ENCODE data around the gene SUPT16H. TPM values are rescaled to one million over a fixed set of nuclear protein-coding genes. Genes with fewer than 3 reads are reported as not detected.

SUPT16H gene
- total and polyA plus RNA-seq, 11 donors, result 19.5 to 42.3 (median 29.6) TPM

- Histone ChIP-seq H3K36me3 (no peaks in the 10 kb centered on the region), H3K27ac (no peak overlapping the region), H3K4me3 (no peak overlapping the region), H3K9me3 (no peaks in the 10 kb centered on the region), H3K27me3 (no peaks in the 10 kb centered on the region), H3K4me1 (peaks cover 0 to 11% (median 0%) of the 10 kb centered on the region in 12 donors)
- ATAC-seq, result no peak
- intact Hi-C loops (cut with DNase I), result no loop called here
- no peak for DNase-seq
- 95 to 100% (median 97%) methylated on average over 2 of the region's 2 CpGs for WGBS, 4 donors
- TF ChIP-seq POLR2A (IDR thresholded peaks at IDR 0.05), result no peak
Observed at GRCh38 chr14:21320913-21321312, 62.9 kb downstream of the SUPT16H start.

GRCh38 chr14:21317398-21317797 is 66.4 kb downstream of the SUPT16H start:
- Histone ChIP-seq H3K4me3 (no peak overlapping the region), H3K27ac (no peak overlapping the region), H3K9me3 (no peaks in the 10 kb centered on the region), H3K27me3 (no peaks in the 10 kb centered on the region), H3K4me1 (peaks cover 0 to 11% (median 0%) of the 10 kb centered on the region in 12 donors), H3K36me3 (no peaks in the 10 kb centered on the region)
- no peak for DNase-seq
- TF ChIP-seq CTCF (IDR thresholded peaks at IDR 0.05), result no peak
- TF ChIP-seq POLR2A (IDR thresholded peaks at IDR 0.05), result no peak
- intact Hi-C loops (cut with DNase I), result no loop called here
- WGBS, 4 donors, result 41 to 62% (median 50%) methylated on average over 3 of the region's 3 CpGs
- ATAC-seq, result peak in 1 of 4 donors; percentile 49

DNA sequence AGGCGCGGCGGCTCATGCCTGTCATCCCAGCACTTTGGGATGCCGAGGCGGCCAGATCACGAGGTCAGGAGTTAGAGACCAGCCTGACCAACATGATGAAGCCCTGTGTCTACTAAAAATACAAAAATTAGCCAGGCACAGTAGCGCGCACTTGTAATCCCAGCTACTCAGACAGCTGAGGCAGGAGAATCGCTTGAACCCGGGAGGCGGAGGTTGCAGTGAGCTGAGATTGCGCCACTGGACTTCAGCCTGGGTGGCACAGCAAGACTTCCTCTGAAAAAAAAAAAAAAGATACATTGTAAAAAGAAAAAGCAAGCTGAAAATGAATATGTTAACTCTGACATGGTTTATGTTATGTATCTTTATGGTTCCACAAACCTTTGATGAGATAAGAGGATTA is 70.3 kb downstream of the SUPT16H start:
- no peak for DNase-seq
- WGBS, 4 donors, result 88 to 91% (median 90%) methylated on average over 12 of the region's 12 CpGs

GRCh38 chr14:21311614-21312013 is 72.2 kb downstream of the SUPT16H start:
- peaks cover 0 to 11% (median 0%) of the 10 kb centered on the region in 12 donors for H3K4me1 ChIP-seq
- TF ChIP-seq POLR2A (IDR thresholded peaks at IDR 0.05) (no peak), CTCF (IDR thresholded peaks at IDR 0.05) (no peak)
- 63 to 76% (median 67%) methylated on average over 2 of the region's 2 CpGs for WGBS, 4 donors
- no peak overlapping the region for H3K4me3 ChIP-seq
- DNase-seq (no peak), ATAC-seq (no peak)
- no peaks in the 10 kb centered on the region for H3K36me3 ChIP-seq
- H3K27ac ChIP-seq, result no peak overlapping the region
- no peaks in the 10 kb centered on the region for H3K9me3 ChIP-seq
- intact Hi-C loops (cut with DNase I), result no loop called here
- no peaks in the 10 kb centered on the region for H3K27me3 ChIP-seq

More for the DNA sequence above, 70.3 kb downstream of the SUPT16H start:
- H3K27me3 ChIP-seq, result no peaks in the 10 kb centered on the region
- no peak for ATAC-seq
- intact Hi-C loops (cut with DNase I), result no loop called here
- H3K27ac ChIP-seq, result no peak overlapping the region
- H3K36me3 ChIP-seq, result no peaks in the 10 kb centered on the region
- TF ChIP-seq CTCF (IDR thresholded peaks at IDR 0.05) (no peak), POLR2A (IDR thresholded peaks at IDR 0.05) (no peak)
- peaks cover 0 to 10% (median 0%) of the 10 kb centered on the region in 12 donors for H3K4me1 ChIP-seq
- no peak overlapping the region for H3K4me3 ChIP-seq
- H3K9me3 ChIP-seq, result no peaks in the 10 kb centered on the region

DNA sequence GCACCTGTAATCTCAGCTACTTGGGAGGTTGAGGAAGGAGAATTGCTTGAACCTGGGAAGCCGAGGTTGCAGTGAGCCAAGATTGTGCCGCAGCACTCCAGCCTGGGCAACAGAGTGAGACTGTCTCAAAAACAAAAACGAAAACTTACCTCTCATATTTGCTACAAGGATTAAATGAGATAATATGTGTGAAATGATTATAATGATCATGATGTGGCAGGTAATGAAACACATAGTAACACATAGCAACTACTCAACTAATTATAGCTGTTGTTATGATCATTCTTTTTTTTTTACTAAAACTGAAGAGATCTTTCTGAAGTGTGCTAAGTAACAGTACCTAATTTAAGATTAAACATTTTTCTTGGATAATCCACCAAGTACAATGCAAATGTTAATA is 73.9 kb downstream of the SUPT16H start:
- intact Hi-C loops (cut with DNase I), result no loop called here
- Histone ChIP-seq H3K9me3 (no peaks in the 10 kb centered on the region), H3K27me3 (no peaks in the 10 kb centered on the region), H3K4me3 (no peak overlapping the region), H3K27ac (no peak overlapping the region), H3K4me1 (peaks cover 0 to 11% (median 0%) of the 10 kb centered on the region in 12 donors), H3K36me3 (no peaks in the 10 kb centered on the region)
- DNase-seq (no peak), ATAC-seq (no peak)
- WGBS, 4 donors, result 89 to 100% (median 94%) methylated on average over 1 to 3 of the region's 3 CpGs
- no peak for TF ChIP-seq POLR2A (IDR thresholded peaks at IDR 0.05)
- TF ChIP-seq CTCF (IDR thresholded peaks at IDR 0.05), result no peak
